ENCODE results near the gene CADPS.
"Not testable (repeated sequence)": the region's sequence is repeated elsewhere in the genome, so short reads cannot be mapped to it uniquely, and the experiment has no call there.

CADPS gene

DNA sequence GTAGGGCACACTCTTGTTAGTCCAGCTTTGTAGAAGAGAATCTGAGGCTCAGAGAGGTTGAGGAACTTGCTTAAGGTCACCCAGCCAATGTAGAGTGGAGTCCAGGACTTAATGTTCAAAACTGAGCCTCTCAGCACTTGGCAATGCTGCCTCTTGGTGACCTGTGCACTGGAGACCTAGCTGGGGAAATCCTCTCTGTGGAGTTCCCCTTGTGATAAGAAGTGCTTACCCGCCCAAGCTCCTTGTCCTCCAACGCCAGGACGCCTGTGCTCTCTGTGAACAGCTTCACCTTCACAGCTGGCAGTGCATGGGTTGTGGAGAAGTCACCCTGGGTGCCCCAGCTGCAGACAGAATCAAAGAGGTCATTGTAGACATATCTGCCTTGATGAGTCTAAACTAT is 282.8 kb downstream of the CADPS start:
- no peak for DNase-seq (ENCODE audit: low read depth)

DNA sequence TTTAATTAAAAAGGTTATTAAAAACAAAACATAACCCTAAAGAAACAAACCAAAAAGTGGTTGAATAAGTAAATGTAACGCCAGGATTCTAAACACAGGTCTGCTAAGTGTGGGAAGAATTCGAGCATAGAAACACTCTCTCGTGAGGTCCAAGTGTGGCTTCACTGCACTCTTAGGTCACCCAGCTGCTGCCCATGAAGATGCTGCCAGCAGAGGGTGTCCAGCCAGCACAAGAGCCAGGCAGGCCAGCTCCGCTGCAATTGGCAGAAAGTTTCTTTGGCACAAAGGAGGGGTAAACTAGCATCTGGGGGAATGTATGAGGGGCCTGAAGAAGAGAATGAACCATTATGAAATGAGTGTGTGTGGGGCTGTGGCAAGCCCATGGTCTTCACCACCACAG is 286.1 kb downstream of the CADPS start:
- DNase-seq (ENCODE audit: low read depth): no peak

DNA sequence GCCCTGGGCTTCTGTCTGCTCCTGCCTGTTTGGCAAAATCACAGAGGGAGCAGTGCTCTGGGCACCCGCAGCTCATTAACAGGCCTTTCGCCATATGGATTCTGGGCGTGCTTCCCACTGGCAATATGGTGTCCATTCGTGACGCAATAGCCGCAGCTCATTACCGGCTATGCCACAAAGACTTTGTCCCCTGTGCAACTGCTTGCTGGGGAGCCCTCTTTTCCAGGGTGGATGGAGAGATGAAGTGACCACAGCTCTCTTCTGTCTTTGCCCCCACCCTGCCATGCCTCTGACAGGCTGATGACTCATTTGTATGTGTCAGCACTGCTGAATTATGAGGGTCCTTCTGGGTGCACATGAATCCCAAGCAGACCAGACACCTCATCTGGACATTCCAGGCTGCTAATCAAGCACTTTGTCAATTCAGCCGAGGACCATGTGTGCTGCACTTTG is 287.6 kb downstream of the CADPS start:
- no peak for DNase-seq (ENCODE audit: low read depth)

DNA sequence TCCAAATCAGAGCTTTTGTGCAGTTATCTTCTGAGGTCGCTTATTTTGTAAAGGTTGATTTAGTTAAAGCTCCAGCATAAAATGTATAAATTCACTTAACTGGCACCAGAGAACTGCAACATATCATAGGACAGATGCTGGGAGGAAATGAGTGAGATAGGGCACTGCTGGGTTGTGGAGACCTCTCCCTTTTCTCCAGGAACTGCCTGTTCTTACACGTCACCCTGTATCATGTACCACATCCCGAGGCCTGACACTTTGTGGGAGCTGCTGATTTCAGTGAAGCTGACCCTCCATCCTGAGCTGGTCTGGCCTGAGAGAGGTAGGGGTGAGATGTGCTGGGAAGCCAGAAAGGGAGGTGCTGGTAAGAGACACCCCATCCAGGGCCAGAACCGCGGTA is 288.0 kb downstream of the CADPS start:
- no peak for DNase-seq (ENCODE audit: low read depth)

DNA sequence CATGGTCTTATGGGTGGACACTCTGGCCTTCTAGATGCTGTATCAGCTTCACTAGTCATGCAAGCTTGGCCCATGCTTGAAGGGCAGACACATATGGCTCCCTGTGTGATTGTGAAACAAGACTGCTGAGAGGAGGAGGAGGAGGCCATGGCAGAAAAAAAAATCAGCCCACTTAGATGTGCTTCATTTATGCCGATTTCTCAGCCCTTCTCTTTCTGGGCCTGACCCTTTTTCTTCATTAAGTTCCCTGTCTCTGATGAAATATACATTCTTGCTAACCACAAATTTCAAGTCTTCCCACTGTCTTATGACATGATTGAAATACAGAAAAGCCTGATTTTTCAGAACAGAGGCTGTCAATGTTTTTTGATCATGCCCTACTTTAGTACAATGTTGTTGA is 288.9 kb downstream of the CADPS start:
- no peak for DNase-seq (ENCODE audit: low read depth)

DNA sequence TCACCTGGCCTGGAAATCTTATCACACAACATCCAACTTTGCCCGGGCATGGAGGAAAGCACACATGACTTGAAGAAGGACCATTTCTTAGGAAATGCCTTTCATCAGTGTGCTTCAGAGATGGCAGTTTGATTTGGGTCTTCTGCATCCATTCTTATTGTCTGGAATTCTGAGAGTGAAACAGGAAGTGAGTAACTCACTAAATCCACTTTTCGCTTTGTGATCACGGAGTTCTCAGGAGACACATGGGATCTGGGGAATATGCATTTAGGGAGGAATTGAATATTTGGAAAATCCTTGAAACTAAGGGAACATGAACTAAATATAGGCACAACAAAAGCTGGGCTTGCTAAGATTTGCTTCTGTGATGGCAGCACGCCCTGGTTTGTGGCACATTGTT is 289.4 kb downstream of the CADPS start:
- DNase-seq (ENCODE audit: low read depth): no peak

DNA sequence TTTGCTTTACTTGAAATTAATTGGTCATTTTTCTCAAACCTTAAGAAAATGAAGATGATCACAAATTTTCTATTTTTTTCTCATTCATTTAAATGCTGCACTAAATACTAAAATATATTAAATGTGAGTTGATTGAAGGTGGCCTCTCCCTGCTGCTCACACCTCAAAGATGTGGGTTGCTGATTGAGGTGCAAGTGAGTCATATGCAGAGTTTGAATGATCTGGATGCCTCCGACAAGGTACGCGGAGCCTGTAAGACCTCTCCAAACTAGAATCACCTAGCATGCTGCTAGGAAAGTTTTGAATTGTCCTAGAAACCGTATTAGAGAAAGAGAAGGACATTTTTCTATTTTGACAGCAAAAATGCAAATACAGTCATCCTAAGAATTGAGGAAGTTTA is 290.6 kb downstream of the CADPS start:
- no peak for DNase-seq (ENCODE audit: low read depth)

DNA sequence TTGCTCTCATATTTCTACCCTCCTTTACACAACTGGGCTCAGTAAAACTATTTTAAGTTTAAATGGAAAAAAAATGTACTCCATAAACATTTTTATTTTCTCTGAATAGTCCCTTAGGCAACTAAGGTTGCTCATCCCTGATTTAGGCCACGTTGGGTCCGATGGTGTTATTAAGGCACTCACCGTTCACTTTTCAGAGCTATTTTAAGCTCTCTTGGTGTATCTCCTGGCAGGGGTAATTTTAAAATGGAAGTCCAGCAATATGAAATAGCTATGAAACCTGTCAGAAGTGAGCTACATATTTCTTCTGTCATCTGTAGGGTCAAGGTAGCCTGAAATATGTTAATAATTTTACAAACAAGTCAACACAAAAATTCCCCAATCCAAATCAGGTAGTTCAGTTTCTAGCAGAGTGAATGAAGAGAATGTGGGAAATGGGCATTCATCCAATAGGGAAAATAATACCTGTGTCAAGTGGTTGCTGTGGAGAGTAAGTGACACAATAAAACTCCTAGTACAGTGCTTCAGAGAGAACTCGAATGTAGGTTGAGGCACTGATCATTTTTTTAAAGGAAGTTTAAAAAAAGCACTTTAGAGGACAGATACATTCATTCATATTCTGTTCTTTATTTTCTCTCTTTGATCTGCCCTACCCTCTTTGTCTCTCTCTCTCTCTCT is 292.6 kb downstream of the CADPS start:
- DNase-seq (ENCODE audit: low read depth): no peak

DNA sequence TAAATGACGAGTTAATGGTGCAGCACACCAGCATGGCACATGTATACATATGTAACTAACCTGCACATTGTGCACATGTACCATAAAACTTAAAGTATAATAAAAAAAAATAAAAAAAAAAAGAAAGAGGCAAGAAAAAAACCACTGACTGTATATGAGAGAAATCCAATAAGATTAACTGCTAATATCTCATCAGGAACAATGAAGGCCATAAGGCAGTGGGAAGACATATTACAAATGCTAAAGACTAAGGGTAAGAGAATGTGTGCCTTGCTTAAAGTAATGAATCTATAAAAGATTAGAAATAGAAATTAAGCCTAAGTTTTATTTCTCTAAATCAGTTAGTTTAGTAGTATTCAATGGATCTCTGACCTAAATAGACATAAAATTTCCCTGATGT is 294.7 kb downstream of the CADPS start:
- not testable (repeated sequence) for DNase-seq (ENCODE audit: low read depth)

DNA sequence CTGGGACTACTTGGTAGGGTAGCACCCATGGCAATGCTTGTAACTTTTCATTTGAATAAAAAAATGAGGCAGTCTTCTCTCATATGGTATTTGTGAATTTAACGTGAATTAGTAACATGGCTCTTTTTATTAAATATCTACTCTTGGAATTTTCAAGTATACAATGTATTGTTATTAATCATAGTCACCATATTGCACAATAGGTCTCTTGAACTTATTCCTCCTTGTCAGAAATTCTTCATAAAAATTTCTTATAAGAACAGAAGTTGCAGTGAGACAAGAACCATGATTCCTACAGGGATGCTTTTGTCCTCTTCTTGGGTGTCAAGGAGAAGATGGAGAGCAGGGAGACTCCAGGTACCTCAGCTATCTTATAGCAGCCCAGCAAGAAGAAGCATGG is 298.1 kb downstream of the CADPS start:
- DNase-seq (ENCODE audit: low read depth): no peak

DNA sequence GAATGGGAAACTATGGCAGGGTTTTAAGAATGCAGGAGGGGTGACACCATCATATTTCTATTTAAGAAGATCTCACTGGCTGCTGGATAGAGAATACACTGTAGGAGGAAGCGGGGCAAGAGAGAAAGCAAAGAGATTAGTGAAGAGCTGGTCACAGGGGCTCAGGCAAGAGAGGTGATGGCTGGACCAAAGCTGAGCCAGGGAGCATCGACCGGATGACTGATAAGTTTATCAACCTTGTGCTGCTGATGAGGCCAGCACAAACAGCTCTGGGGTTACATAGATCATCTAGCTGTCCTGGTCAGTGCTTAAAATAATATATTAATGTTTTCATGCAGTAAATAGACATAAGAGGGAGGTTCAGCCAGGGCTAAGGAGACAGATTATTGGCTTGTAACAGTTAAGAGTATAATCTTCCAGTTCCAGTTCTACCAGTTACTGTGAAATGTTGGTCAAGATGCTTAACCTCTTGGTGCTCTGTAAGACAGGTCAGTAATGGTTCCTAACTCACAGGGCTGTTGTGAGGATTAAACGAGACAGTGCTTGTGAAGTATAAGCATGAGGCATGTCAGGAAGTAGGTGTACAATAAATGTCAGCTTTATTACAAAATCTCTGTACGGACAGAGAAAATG is 300.8 kb downstream of the CADPS start:
- no peak for DNase-seq (ENCODE audit: low read depth)

DNA sequence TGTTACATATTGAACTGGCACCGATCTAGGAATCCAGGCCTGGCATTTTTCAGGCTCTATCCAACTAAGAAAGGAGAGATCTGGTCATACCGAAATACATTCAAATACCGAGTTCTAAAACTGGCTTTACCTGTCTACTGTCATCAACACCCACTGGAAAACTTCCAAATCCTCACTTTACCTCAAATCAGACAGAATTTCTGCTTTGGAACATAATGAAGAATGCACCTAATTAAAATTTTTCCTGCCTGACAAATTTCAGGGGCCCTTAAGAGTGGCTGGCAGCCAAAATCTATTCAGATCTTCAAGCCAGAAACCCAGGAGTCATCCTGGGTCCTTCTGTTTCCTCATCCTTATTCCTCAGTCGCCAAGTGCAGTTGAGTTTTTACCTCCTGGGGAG is 303.3 kb downstream of the CADPS start:
- no peak for DNase-seq (ENCODE audit: low read depth)

DNA sequence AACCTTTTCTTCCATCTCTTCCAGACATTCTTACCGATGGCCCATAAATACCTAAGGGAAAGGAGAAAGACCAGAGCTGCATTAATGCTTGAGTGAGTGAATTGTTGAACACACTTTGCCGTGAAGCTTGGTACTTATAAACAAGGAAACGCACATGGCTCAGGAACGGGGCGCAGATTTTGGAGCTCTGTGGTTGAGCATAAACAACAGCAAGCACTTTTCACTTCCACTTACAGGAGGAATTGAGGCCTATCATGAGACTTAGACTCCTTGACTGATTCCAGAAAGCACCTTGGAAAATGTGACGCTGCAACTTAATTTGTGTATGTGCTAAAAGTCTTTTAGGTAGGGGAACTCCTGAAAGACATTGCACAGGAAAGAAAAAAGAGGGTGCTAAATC is 304.3 kb downstream of the CADPS start:
- no peak for DNase-seq (ENCODE audit: low read depth)

DNA sequence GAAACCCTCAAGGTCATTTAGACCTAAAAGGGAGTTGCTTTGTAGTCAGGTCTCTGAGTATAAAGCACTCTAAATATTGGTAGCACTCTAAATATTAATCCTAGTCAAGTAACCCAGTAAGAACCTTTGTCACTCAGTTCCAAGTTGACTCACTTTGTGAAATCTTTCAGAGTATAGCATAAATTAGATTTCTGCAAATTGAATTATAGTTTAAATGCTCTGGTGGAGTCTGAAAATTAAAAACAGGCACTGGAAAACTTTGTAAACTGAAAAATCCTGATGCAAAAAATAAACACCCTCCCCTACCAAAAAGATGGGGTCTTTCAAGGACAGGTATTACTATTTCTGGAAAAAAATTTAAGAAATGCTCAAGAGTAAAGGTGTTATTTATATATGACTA is 305.6 kb downstream of the CADPS start:
- no peak for DNase-seq (ENCODE audit: low read depth)

DNA sequence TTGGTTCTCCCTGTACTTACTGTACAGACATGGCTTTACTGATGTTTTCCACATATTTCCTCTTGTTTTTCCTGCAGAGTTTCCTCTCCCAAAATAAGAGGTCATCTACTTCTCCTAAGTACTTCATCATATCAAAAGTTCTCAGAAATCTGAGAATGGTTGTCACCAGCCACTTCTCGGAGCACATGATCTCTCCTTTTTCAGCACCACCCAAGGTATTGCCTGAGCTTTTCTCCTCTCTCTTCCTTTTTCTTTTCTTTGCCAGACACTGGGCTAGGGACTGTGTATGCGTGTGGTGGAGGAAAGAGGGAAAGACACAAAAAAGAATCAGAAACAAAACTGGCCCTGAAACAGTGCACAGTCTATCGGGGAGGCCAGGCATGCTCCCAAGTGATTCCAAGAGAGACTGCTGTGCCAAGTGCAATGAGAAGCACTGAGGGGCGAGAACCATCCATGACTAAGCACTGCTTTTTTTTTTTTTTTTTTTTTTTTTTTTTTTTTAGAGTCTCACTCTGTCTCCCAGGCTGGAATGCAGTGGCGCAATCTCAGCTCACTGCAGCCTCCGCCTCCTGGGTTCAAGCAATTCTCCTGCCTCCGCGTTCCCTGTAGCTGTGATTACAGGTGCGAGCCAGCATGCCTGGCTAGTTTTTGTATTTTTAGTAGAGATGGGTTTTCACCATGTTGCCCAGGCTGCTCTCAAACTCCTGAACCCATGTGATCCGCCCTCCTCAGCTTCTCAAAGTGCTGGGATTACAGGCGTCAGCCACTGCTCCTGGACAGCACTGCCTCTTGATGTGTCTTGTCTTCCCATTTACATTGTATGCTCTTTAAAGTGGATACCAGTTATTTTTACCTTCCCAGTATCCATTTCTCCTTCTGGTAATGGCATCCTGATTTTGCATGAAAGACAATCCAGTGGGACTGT is 307.9 kb downstream of the CADPS start:
- no peak for DNase-seq (ENCODE audit: low read depth)

DNA sequence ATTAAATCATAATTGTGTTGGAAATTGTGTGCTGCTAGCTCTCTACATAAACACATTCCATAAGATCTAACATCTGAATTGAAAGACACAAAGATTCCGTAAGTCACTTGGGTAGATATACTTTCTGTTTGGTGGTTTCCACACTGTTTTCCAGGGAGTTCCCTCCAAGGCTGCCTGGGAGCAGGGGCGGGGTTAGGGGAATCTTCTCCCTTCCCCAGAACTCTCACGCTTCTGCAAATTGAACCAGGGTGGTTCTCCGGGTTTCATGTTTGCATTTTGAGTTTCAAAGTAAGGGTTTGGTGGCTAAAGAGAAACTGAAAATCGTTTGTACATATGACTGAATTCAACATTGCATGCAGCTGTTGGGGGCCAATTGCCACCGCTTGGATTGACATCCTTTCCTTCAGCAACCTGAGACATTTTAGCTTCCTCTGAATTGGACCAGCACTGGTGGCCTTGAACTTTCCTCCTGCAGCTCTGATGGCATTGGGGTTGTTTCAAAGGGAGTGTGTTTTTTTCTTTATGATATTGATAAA is 309.1 kb downstream of the CADPS start:
- no peak for DNase-seq (ENCODE audit: low read depth)

DNA sequence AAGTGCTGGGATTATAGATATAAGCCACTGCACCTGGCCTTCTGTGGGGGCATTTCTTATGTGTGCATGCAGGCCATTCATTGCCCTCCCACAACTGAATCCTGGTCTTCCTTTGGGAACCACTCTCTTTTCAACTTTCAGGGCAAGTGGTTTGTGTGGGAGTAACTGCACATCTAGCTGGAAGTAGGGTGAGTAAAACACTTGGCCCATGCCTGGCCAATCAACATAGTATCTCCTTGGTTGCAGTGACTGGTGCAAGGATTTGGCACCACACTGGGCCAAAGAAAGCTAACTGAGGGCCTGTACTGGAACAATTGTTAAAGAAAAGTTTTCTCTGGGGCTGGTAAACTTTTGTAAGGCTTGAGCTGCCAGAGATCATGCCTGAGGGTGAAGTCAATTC is 312.6 kb downstream of the CADPS start:
- DNase-seq (ENCODE audit: low read depth): no peak

DNA sequence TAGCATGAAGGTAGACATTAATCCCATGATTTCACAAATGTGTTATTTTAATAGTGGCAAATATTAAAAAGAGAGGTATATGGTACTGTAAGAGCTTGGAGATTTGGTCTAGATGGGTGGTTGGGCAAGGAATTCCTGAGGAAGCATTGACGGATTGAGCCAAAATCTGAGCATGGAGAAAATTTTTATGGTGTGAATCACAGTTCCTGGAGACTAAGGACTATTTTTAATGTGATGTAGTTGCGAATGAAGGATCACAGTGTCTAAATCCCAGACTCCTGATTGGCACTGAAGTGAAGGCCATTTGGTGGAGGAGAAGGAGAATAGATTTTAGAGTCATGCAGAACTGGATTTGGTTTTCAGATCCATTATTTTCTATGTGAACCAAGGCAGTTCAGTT is 313.2 kb downstream of the CADPS start:
- no peak for DNase-seq (ENCODE audit: low read depth)

DNA sequence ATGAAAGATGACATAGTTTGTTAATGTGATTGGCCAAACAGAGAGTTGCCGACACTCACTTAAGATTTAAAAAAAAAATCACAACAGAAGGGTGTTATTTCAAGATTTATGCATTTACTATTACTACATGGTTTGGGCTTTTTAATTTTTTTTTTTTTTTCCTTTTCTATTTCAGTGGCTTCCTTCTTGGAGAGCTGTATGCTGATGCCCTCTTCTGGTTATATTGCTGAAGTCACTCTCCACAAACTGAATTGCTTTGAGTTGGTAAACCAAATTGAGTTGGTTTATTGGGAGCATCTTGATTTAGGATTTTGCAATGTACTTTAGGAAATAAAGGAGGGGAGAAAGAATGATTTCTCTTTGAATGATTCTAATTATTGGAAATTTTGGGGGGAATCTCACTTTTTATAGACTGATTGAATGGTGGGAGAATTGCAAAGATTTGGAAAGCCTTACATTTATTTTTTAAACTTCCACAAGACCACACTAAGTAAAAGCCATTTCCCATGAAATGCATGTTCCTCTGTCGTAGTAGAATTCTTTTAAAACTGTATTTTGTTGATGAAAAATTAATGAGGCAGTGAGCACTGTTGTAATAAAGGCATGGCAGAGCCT is 315.3 kb downstream of the CADPS start:
- no peak for DNase-seq (ENCODE audit: low read depth)

DNA sequence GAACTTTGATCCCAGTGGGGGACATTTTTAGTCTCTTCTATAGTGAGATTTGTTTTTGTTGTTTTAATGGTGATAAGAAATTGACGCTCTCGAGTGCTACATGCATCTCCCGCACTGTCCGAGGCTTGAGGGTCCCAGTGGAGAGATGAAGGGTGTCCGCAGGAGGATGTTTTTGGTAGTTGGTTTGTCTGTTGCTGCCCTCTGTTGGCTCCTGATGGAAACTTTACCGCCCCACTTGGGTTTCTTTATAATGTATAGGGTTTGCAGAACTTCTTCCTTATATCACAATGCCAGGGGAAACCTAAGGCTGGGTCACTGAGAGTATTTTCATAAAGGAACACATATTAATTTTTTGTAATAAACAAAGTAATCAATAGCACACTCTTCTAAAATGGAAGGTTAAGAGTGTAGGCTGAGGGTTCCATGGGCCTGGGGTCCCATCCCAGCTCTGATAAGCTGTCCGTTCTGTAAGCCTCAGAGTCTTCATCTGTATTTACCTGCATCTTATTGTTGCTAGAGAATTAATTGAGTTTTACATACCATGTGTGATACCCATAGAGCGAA is 316.6 kb downstream of the CADPS start:
- no peak for DNase-seq (ENCODE audit: low read depth)

DNA sequence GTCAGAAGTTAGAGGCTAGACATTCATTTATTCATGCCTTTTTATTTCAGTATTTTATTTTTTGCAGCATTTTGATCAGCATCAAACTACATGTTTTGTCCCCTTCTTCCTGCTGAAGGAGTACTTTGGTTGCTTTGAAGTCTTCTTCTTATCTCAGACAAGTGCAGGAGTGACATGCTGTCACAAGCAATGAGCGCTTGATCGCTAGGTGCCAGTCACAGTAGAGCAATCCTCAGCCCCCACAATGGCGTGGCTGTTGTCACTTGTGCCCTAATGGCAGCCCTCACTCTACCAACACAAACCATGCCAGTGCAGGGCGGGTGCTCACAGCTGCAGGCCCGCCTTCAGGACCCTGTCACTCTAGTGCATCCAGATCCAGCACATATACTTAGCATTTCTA is 317.2 kb downstream of the CADPS start:
- DNase-seq (ENCODE audit: low read depth): no peak

DNA sequence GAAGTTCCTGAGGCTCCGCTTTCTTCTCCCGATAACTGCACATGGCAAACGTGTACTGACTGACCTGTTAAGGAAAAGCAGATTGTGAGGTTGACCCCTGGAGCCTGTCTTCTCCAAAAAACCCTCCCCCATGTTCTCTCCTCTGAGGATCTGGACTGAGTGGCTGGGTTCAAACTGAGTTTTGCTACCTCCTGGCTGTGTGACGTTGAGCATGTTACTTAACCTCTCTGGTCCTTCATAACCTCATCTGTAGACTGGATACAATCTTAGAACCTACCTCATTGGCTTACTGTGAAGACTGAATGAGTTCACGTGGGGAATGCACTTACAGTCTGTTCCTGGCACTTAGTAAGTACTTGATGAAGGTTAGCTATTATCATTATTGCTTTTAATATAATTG is 317.8 kb downstream of the CADPS start:
- DNase-seq (ENCODE audit: low read depth): no peak

Measured in stimulated activated CD8-positive, alpha-beta memory T cell treated with anti-CD3 and anti-CD28 coated beads, Interleukin-12 subunit alpha, Interleukin-12 subunit beta, amount 100 ng/mL, for 4 hours (primary cell).